NT2/D1 (cell line): ENCODE results near the gene OR2H1.

ENCODE experiments used
- SUZ12 ChIP-seq: IDR thresholded peaks from 2 replicates; pipeline ENCODE4 v1.6.1; 2011; ENCODE audit not compliant: insufficient read length, insufficient read depth; ENCODE audit errors: extremely low read depth
- YY1 ChIP-seq: IDR thresholded peaks from 2 replicates; pipeline ENCODE4 v1.6.1; 2011; ENCODE audit not compliant: insufficient read length, insufficient read depth
- ZNF274 ChIP-seq: IDR thresholded peaks from 2 replicates; pipeline ENCODE4 v1.6.1; 2011; ENCODE audit warnings: mild to moderate bottlenecking, low read depth, low read length

DNA sequence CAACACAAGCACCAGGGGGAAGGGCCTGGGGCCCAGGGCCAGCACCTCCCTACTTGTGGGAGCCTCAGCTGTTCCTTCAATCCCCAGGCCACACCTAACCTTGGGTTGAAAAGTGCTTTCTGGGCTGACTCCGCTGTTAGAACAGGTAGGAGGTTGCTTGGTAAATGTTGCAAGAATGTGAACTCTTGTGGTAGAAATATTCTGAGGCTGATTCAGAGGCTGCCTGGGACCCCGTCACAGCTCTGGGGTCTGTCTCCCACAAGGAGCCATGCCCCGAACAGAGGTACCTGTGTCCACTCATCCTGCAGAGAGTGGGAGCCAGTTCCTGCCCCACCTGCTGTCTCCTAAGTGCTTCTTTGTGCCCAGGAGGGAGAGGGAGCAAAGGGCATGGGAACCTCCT lies 45.2 kb downstream of the OR2H1 start:
- TF ChIP-seq ZNF274, result no peak
- TF ChIP-seq YY1, result no peak
- TF ChIP-seq SUZ12, result no peak
